ENCODE measurements around the gene GCLC.
"Not testable (repeated sequence)": the region's sequence is repeated elsewhere in the genome, so short reads cannot be mapped to it uniquely, and the experiment has no call there.

The GCLC gene

DNA sequence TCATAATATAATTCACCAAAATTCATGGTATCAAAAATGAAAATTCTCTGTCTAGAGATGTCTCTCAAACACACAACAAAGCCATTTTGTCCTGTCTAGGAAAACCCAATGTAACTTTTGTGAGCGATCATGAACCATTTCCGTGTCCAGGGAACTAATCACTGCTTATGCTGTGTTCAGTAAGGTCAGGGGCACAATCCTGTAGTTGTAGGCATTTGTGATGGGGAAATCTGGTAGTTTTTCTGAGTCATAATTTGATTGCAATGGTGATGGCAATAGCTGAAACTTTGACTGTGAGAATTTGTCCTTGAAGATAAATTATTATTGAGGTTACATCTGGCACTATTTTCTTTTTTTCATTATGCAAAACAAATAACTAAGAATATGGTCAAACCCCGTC lies 21.0 kb upstream of the GCLC start:
- no peak overlapping the region for H3K27ac ChIP-seq
- DNase-seq (ENCODE audit: low read depth, low spot score), result no peak

DNA sequence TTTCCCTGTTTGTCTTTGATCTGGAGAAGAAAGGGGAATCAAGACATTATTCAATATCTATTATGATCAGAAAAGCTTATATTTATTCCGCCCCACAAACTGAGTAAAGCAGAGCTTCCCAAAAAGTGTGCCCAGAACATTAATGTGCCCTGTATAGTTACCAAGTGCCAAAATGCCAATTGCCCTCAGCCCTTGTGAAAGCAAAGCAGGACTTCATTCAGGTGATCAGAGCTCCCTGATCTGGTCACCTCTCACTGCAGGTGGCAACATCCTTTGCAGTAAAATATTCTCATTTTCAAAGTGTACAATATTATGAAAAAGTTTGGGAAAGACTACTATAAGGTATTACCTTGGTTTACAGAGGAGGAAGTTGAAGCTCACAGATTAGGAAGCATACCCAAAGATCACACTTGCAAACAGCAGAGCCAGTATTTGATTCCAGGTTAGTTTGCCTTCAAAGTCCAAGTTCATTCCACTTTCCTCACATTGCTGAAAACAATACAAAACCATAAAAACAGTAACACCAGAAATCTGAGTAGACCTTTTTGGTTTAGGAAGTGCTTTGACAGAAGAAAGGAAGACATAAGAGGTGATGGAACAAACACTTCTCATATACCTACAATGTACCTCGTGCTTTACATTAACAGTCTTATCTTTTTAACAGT lies 19.6 kb upstream of the GCLC start:
- DNase-seq (ENCODE audit: low read depth, low spot score), result no peak
- H3K27ac ChIP-seq, result no peak overlapping the region

DNA sequence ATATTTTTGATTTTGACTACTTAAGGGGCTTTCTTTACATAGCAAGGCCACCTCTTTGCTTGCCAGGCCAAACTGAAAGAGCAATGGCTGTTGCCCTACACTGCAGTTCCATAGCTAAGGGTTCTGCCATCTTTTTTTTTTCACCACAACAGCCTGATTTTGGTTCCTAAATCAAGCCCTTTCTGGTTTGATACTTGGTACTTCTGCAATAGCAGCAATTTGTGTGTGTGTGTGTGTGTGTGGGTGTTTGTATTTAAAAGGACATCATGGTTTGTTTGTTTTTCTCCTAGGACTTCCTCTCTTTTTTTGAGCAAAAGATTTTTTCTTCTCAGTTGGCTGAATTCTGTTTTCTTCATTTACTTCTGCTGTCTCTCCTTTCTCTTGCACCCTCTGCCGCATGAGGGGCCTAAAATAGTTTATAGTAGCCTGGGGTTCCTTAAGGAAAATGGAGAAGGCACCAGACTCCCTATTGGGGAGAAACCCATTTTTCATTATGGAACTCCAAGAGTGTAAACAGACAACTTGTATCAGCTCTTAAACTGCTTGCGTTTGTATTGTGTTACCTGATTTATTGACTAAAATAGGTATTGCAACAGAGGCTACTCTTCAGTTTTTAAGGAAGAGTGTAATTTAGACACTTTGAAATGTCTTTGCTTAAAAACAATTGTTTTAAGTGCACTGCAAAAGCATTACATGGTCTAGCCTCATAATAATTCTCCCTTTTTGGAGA lies 12.2 kb upstream of the GCLC start:
- H3K27ac ChIP-seq, result no peak overlapping the region
- no peak for DNase-seq (ENCODE audit: low read depth, low spot score)

DNA sequence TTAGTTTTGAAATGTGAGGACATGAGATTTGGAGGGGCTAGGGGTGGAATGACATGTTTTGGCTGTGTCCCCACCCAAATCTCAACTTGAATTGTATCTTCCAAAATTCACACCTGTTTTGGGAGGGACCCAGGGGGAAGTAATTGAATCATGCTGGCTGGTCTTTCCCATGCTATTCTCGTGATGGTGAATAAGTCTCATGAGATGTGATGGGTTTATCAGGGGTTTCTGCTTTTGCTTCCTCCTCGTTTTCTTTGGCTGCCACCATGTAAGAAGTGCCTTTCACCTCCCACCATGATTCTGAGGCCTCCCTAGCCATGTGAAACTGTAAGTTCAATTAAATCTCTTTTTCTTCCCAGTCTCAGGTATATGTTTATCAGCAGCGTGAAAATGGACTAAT lies 8.7 kb upstream of the GCLC start:
- H3K27ac ChIP-seq; DNase-seq (ENCODE audit: low read depth, low spot score): not testable (repeated sequence)

DNA sequence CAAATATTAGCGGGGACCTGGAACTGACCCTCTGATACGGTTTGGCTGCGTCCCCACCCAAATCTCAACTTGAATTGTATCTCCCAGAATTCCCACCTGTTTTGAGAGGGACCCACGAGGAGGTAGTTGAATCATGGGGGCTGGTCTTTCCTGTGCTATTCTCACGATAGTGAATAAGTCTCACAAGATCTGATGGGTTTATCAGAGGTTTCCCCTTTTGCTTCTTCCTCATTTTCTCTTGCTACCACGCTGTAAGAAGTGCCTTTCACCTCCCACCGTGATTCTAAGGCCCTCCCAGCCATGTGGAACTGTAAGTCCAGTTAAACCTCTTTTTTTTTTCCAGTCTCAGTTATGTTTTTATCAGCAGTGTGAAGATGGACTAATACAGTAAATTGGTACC lies 6.8 kb upstream of the GCLC start:
- H3K27ac ChIP-seq; DNase-seq (ENCODE audit: low read depth, low spot score): not testable (repeated sequence)

DNA sequence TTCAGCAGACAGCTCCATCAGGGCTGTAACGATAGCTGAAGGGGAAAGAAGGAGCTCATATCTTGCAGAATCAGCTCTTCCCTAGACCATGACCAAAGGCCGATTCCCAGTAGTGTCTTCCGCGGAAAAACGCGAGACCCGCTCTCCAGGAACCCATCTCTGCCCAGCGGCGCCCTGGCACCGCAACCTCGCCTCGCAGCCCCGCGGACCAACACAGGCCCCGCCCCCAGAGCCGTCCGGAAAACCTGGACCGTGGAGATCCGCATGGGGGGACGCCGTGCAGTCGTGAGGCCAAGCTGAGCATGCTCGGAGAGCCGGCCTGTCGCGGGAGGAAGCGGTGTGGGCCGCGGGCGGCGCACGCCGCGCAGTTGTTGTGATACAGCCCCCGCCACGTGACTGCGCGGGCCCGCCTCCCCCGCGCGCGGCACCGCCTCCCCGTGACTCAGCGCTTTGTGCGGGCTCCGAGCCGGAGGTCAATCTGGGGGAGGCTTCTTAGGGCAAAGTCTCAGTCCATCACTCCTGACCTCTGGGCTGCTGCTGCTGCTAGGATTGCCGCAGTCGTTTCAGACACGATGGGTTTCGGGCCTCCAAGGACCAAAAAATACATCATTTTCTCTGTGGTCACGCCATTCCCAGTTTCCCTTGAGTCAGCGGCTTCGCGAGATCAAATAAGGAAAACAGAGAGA lies 3.1 kb upstream of the GCLC start:
- DNase-seq (ENCODE audit: low read depth, low spot score), result peak; percentile 79
- H3K27ac ChIP-seq, result peak overlapping the region; percentile 55

DNA sequence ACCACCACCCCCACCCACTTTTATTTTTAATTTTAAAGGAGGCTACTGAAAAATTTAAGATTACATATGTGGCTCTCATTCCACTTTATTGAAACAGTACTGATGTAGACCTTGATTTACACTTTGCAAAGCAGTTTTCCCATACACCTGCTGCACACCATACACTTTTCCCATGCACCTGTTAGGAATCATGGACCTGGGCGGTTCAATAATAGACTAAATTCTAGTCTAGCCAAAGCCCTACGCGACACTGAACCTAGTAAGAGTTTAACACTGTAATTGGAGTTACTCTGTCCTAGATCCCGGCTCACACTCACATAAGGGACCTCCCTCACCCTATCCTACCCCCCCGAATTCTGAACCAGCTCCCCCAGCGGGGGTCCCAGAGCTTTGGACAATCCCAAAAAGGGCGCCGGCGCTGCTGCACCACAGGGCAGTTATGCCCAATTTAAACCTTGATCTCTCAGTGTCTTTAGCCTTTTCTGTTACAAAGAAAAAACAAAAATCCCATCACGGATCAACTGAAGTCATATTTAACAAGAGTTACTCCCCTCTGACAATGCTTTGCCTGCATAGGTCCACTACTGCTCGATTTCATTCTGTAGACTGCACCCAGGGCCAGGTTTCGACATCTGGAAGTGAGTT lies 2.4 kb upstream of the GCLC start:
- peak overlapping the region; percentile 55 for H3K27ac ChIP-seq
- DNase-seq (ENCODE audit: low read depth, low spot score), result no peak

DNA sequence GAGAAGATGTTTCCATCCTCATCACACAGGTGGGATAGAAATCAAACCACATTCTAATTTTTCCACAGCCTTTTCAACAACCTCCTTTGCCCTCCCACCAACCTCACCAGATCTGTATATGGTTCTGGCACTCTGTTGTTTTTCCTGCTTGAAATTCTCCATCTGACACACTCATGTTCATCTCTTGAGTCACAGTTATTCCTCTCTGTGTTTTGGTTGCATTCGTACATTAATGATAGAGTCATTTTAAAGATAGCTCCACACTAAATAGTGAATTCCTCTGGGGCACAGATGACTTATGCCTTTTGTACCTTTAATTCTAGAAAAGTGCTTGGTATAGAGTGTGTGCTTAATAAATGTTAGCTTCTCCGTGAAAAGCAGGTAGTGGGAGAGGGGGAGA lies 1.4 kb upstream of the GCLC start:
- H3K27ac ChIP-seq, result peak overlapping the region; percentile 35
- DNase-seq (ENCODE audit: low read depth, low spot score), result no peak

DNA sequence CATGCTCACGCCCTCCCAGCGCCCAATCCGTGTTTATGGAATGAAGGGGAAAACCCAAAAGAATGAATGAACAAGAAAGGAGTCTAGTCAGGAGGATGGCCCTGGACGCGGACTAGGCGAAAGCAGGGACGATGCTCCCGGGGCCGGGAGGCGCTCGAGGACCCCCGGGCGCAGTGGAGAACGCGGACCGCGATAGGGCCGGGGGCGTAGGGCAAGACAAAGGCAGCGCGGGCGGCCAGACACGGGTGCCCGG lies 758 bp downstream of the GCLC start:
- no peak for DNase-seq (ENCODE audit: low read depth, low spot score)
- peak overlapping the region; percentile 77 for H3K27ac ChIP-seq

DNA sequence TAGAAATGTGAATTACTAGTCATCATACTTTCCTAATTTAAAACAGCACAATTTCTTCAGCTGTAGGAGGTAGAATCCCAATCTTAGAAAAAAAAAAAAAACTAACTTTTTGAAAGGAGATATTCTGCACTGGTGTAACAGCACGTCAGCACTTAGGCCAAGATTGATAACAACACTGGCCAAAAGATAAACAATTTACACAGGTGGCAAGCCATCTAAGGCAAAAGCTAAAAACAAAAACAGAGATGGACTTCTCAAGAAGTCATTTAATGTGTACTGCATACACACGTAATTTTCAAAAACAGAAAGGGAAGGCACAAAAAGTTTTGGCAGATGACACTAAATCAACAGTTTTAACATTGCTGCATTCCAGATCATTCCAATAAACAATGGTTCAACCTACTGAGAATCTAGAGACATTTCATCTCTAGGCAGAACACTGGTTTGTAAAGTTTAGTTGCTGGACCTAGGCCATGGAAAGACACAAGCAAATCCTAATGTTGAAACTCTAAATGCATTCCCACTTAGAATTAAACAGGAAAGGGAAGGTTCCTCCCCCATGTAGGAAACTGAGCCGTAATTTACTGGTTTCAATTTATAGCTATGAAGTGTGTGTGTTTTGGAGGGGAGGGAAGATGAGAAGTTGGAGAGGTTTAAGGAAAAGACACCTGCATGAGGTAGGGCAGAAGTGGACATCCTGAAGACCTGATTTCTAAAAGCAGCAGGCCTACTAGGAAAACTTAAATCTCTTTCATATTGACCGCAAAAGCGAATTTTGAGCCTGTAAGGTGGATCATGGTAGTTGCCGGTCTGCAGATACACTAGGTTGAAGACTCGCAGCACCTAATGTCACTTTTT lies 1.3 kb downstream of the GCLC start:
- no peak for DNase-seq (ENCODE audit: low read depth, low spot score)
- H3K27ac ChIP-seq, result peak overlapping the region; percentile 77

DNA sequence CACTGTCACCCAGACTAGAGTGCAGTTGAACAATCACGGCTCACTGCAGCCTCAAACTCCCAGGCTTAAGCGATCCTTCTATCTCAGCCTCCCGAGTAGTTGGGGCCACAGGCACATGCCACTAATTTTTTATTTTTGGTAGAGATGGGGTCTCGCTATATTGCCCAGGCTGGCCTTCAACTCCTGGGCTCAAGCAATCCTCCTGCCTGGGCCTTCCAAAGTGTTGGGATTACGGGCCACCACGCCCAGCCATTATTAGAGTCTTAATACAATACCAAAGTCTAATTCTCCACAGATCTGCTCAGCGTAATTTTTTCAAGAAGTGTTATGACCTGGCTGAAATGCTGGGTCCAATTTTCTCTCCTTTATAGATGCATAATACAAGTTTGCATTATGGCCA lies 3.0 kb downstream of the GCLC start:
- H3K27ac ChIP-seq, result no peak overlapping the region
- DNase-seq (ENCODE audit: low read depth, low spot score), result no peak

DNA sequence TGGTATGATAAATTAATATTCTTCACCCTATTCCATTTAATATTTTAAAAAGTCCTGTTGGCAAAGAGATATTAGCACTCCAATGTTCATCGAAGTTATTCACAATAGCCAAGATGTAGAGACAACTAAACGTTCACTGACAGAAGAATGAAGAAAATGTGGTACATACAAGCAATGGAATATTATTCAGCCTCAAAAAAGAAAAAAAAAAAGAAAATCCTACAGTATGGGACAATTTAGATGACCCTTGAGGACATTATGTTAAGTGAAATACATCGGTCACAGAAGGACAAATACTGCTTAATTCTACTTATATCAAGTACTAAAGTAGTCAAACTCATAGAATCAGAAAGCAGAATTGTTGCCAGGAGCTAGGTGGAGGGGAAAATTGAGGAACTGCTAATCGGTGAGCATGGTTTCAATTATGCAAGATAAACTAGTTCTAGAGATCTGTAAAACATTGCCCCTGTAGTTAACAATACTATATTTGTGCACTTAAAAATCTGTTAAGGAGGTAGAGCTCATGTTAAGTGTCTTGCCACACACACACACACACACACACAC lies 4.7 kb downstream of the GCLC start:
- no peak for DNase-seq (ENCODE audit: low read depth, low spot score)
- no peak overlapping the region for H3K27ac ChIP-seq

DNA sequence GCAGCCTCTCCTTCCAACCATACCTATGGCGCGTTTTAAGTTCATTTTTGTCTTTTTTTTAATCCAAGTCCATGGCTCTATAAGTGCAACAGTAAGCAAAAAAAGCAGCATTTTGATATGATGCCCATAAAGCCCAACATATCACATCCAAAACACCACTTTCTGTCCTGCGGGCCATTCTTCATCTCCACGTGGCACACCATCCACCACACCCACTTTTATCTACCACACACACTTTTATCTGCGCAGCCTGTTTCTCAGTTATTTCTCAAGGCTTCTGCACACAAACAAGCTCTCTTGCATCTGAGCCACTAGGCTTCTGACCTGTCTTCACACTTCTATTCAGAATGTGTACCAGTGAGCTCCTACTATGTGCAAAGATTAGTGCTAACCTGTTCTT lies 5.3 kb downstream of the GCLC start:
- DNase-seq (ENCODE audit: low read depth, low spot score), result no peak

DNA sequence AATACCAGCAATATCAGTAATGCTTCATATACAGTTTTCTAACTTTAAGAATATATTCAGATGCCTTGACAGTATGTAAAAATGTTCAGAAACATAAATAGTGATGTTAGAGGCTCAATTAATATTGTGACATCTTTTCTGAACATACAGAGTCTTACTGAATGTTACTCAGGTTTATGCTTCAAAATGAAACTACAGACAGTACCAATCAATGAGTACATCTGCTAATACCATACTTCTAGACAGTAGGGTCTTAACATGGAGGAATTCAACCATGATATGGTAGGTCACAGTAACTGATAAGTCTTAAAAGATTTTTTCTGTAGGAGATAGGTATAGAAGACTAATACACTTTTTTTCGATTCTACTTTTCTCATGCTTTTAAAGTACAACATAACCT lies 8.3 kb downstream of the GCLC start:
- H3K27ac ChIP-seq, result no peak overlapping the region
- DNase-seq (ENCODE audit: low read depth, low spot score), result no peak

More for the DNA sequence above, 5.3 kb downstream of the GCLC start:
- H3K27ac ChIP-seq, result no peak overlapping the region

DNA sequence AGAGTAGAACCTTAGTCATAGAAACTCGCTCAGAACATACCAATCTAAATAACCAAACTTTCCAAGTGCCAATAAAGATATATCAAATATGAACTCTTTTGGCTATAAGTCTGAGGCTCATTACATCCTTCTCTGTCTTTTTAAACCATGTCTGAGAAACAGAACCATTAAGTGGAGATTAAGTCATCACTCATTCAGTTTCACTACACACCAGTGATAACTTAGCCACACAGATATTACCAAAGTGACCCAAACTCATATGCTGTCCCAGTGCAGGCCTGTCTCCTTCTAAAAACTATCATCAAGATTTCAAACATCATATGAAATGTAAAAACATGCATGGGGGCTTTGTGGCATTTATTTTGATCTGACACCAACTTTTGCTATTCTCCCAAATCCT lies 12.0 kb downstream of the GCLC start:
- no peak overlapping the region for H3K27ac ChIP-seq

DNA sequence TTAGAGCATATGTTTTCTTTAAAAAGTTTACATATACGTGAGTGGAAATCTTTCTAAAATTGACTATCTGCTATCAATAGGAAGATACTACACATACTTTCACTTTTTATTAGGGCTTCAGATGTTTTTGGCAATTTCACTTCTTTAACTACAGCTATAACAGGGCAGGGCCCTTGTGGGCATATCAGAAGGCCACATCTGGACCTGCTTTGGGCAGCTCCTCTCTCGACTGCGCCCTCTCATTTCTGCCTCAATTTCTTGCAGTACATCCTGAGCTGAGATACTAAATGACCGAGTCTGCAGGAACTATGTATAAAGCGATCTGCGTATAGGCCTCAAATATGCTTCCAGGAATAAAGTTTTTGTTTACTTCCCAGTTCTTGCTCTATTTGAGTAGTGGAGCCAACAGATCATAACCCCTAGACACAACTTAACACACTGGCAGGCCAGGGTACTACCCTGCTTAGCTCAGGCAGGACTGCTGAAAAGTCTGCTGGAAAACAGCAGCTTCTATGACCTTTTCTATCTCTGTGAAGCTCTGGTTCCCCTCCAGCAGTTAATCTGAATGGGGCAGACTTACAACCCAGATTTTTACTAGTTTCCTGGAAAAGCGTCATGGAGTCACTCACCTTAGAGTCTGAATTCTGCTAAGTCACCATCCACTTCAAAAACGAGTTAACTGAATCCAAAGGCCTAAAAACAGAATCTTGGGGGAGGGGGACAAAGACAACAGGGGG lies 12.7 kb downstream of the GCLC start:
- H3K27ac ChIP-seq, result peak overlapping the region; percentile 47
- no peak for DNase-seq (ENCODE audit: low read depth, low spot score)

More for the DNA sequence above, 12.0 kb downstream of the GCLC start:
- DNase-seq (ENCODE audit: low read depth, low spot score), result no peak

DNA sequence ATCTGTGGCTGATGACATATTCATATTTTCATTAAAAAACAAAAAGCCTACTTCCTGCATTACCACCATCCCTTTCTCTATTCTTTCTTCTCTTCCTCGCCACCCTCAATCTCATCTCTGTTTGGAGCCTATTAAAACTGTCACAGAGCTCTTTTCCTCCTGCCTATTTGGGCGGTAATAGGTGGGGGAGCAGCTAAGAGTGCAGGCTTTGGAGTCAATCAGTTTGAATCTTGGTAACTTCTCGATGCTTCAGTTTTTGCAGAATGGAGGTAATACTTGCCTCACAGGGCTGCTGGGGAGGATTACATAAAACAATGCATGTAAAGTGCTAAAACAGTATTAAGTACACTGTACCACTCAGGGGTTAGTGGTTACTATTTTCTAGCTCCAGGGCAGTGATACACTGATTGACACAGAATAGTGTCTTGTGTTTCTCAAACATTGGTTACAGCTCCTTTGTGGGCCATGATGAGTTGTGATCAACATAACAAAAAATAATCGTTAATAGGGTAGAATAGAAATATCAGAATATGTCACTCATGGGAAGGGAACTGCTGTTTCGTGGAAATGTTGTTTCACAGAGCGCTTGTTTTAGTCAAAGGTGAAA lies 14.0 kb downstream of the GCLC start:
- peak overlapping the region; percentile 47 for H3K27ac ChIP-seq
- DNase-seq (ENCODE audit: low read depth, low spot score), result no peak

DNA sequence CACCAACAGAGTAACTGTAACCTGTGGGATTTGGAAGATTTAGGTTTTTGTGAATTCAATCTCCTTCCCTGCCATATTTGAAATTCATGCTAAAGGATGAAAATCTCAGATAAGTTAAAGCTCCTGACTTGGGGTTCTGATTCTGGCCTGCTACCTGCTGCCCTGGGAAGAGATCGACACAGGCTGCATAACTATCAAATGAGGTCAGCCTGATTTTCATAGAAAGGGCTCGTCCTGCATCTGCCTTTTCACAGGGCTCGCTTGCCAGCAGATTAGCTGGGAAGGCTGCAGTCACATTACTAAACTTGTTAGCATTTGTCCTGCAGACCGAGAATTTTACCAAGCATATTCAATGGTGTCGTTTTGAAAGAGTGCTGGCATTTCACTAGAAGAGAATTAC lies 14.6 kb downstream of the GCLC start:
- peak overlapping the region; percentile 47 for H3K27ac ChIP-seq
- DNase-seq (ENCODE audit: low read depth, low spot score), result no peak
